Measurements from ENCODE around the gene EIF4H.
A peak's percentile ranks its signal among the peaks of the same experiment; 100 is the strongest.
"Not testable (repeated sequence)": the region's sequence is repeated elsewhere in the genome, so short reads cannot be mapped to it uniquely, and the experiment has no call there.

Gene EIF4H

GRCh38 chr7:74203956-74204618 is 29.9 kb downstream of the EIF4H start:
- intact Hi-C loops (cut with DNase I; ENCODE audit: low total_unique reads): no loop called here
- TF ChIP-seq, protein P1, sequence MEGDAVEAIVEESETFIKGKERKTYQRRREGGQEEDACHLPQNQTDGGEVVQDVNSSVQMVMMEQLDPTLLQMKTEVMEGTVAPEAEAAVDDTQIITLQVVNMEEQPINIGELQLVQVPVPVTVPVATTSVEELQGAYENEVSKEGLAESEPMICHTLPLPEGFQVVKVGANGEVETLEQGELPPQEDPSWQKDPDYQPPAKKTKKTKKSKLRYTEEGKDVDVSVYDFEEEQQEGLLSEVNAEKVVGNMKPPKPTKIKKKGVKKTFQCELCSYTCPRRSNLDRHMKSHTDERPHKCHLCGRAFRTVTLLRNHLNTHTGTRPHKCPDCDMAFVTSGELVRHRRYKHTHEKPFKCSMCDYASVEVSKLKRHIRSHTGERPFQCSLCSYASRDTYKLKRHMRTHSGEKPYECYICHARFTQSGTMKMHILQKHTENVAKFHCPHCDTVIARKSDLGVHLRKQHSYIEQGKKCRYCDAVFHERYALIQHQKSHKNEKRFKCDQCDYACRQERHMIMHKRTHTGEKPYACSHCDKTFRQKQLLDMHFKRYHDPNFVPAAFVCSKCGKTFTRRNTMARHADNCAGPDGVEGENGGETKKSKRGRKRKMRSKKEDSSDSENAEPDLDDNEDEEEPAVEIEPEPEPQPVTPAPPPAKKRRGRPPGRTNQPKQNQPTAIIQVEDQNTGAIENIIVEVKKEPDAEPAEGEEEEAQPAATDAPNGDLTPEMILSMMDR (IDR thresholded peaks at IDR 0.05): no peak
- H3K4me3 ChIP-seq: no peak overlapping the region

DNA sequence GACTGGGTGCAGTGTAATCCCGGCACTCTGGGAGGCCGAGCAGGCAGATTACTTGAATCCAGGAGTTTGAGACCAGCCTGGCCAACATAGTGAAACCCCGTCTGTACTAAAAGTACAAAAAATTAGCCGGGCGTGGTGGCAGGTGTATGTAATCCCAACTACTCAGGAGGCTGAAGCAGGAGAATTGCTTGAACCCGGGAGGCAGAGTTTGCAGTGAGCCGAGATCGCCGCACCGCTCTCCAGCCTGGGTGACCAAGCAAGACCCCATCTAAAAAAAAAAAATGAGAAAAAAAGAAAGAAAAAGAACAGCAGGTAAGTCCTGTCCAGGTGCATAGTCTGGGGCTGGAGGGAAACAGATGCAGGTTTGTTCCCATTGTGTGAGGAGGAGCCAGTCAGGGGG is 31.9 kb downstream of the EIF4H start:
- not testable (repeated sequence) for H3K9me3 ChIP-seq, H3K36me3 ChIP-seq, H3K27me3 ChIP-seq, DNase-seq, H3K4me3 ChIP-seq, H3K27ac ChIP-seq
- intact Hi-C loops (cut with DNase I; ENCODE audit: low total_unique reads): loop anchor here (5.0 kb wide), 1 partner anchor 339 kb away; no protein-coding TSS in a partner anchor
- peaks cover 0 to 17% (median 3%) of the 10 kb centered on the region in 4 donors for H3K4me1 ChIP-seq

More at GRCh38 chr7:74203956-74204618, 29.9 kb downstream of the EIF4H start:
- Histone ChIP-seq H3K27ac (no peak overlapping the region), H3K27me3 (peaks cover 0 to 5% of the 10 kb centered on the region in 2 donors), H3K4me1 (peaks cover 0 to 5% (median 0%) of the 10 kb centered on the region in 4 donors), H3K36me3 (no peaks in the 10 kb centered on the region), H3K9me3 (no peaks in the 10 kb centered on the region)
- no peak for DNase-seq

- DNase-seq: peak; percentile 83 to 91
- intact Hi-C loops (cut with DNase I; ENCODE audit: low total_unique reads): loop anchor here (5.0 kb wide), 1 partner anchor 339 kb away; no protein-coding TSS in a partner anchor
These were observed 32.5 kb downstream of the EIF4H start for GRCh38 chr7:74206589-74207120.

GRCh38 chr7:74207586-74207985 is 33.4 kb downstream of the EIF4H start:
- no peaks in the 10 kb centered on the region for H3K36me3 ChIP-seq
- H3K27ac ChIP-seq: no peak overlapping the region
- peaks cover 0 to 23% (median 4%) of the 10 kb centered on the region in 4 donors for H3K4me1 ChIP-seq
- TF ChIP-seq, protein P1 (IDR thresholded peaks at IDR 0.05): no peak
- no peak overlapping the region for H3K4me3 ChIP-seq
- no peaks in the 10 kb centered on the region for H3K9me3 ChIP-seq
- intact Hi-C loops (cut with DNase I; ENCODE audit: low total_unique reads): loop anchor here (5.0 kb wide), 1 partner anchor 340 kb away; no protein-coding TSS in a partner anchor
- peaks cover 0 to 5% of the 10 kb centered on the region in 2 donors for H3K27me3 ChIP-seq
- DNase-seq: no peak

More at GRCh38 chr7:74206589-74207120, 32.5 kb downstream of the EIF4H start:
- peak overlapping the region; percentile 20 to 30 for H3K4me3 ChIP-seq
- H3K27me3 ChIP-seq: peaks cover 0 to 5% of the 10 kb centered on the region in 2 donors
- no peak overlapping the region for H3K27ac ChIP-seq
- H3K9me3 ChIP-seq: no peaks in the 10 kb centered on the region
- peaks cover 0 to 23% (median 4%) of the 10 kb centered on the region in 4 donors for H3K4me1 ChIP-seq
- H3K36me3 ChIP-seq: no peaks in the 10 kb centered on the region
- TF ChIP-seq, protein P1 (IDR thresholded peaks at IDR 0.05): peak; percentile 95 to 98

DNA sequence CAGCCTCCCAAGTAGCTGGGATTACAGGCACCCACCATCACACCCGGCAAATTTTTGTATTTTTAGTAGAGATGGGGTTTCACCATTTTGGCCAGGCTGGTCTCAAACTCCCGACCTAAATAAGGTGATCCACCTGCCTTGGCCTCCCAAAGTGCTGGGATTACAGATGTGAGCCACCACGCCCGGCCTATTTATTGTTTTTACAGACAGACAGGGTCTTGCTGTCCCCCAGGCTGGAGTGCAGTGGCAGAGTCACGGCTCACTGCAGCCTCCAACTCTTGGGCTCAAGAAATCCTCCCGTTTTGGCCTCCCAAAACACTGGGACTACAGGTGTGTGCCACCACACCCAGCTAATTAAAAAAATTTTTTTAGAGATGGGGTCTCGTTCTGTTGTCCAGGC is 34.1 kb downstream of the EIF4H start:
- DNase-seq, H3K27ac ChIP-seq, H3K27me3 ChIP-seq, H3K36me3 ChIP-seq, H3K4me3 ChIP-seq, H3K9me3 ChIP-seq: not testable (repeated sequence)
- intact Hi-C loops (cut with DNase I; ENCODE audit: low total_unique reads): loop anchor here (2.0 to 5.0 kb wide), 2 partner anchors 193 to 341 kb away; no protein-coding TSS in a partner anchor
- peaks cover 0 to 23% (median 4%) of the 10 kb centered on the region in 4 donors for H3K4me1 ChIP-seq

DNA sequence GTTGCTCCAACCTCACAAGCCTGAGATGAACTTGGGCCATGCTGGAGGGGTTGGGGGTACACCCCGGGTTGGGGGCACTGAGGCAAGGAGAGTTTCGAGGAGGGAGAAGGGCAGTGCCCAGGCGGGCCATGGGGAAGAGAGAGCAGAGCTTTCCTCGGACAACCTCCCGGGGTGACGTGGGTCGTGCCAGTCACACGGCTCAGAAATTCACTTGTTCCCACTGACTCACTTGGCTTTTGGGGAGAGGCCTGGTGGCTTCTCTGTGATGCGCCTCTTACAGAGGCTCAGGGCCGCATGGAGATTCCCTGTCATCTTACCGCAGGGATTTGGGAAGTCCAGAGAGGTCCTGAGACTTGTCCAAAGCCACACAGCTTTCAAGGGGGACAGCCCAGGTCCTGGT is 38.5 kb downstream of the EIF4H start:
- H3K27me3 ChIP-seq: peaks cover 0 to 6% of the 10 kb centered on the region in 2 donors
- H3K36me3 ChIP-seq: no peaks in the 10 kb centered on the region
- intact Hi-C loops (cut with DNase I; ENCODE audit: low total_unique reads): no loop called here
- H3K27ac ChIP-seq: no peak overlapping the region
- H3K9me3 ChIP-seq: no peaks in the 10 kb centered on the region
- DNase-seq: no peak
- TF ChIP-seq, protein P1 (IDR thresholded peaks at IDR 0.05): no peak
- H3K4me3 ChIP-seq: no peak overlapping the region
- peaks cover 0 to 18% (median 4%) of the 10 kb centered on the region in 4 donors for H3K4me1 ChIP-seq

Data from tibial artery (tissue), 4 donors.